Uterus (tissue), 4 donors: ENCODE data around the gene FOLR1. TPM values are rescaled to one million over a fixed set of nuclear protein-coding genes. Genes with fewer than 3 reads are reported as not detected.
"Not testable (repeated sequence)": the region's sequence is repeated elsewhere in the genome, so short reads cannot be mapped to it uniquely, and the experiment has no call there.

Experiments used
- DNase-seq, 2 donors: peaks; one replicate each; pipeline ENCODE4 v3.0.0-alpha.2; 2019 to 2020
- H3K27ac ChIP-seq, 2 donors: fragments of 200-600 bp; sonication (generic); 1 replicate in 1 of 2; 2 replicates in 1 of 2; pipeline ENCODE4 v1.5.1; 2016 to 2018
- H3K27me3 ChIP-seq, 2 donors: fragments of 200-600 bp; sonication (generic); one replicate each; pipeline ENCODE4 v1.5.1; 2018 to 2019; ENCODE audit warnings: control low read depth in 1 of 2
- H3K36me3 ChIP-seq, 2 donors: fragments of 200-600 bp; sonication (generic); one replicate each; pipeline ENCODE4 v1.5.1; 2019; ENCODE audit warnings: control low read depth in 1 of 2
- H3K4me1 ChIP-seq, 2 donors: fragments of 200-600 bp; sonication (generic); one replicate each; pipeline ENCODE4 v1.5.1; 2018 to 2019; ENCODE audit warnings: control low read depth in 1 of 2
- H3K4me3 ChIP-seq, 2 donors: fragments of 200-600 bp; sonication (generic); 1 replicate in 1 of 2; 2 replicates in 1 of 2; pipeline ENCODE4 v1.5.1; 2018 to 2019; ENCODE audit warnings: mild to moderate bottlenecking in 1 of 2
- H3K9me3 ChIP-seq, 2 donors: fragments of 200-600 bp; sonication (generic); one replicate each; pipeline ENCODE4 v1.5.1; 2019; ENCODE audit warnings: control low read depth in 1 of 2
- CTCF ChIP-seq, 4 experiments: fragments of 200-600 bp in 2 of 4; fragments of 450-650 bp in 2 of 4; sonication (generic) in 2 of 4; IDR thresholded peaks; one replicate each; pipeline ENCODE4 v1.5.1; 2016 to 2019; ENCODE audit warnings: antibody characterized with exemption in 4 of 4, mild to moderate bottlenecking in 2 of 4, moderate library complexity in 1 of 4
- POLR2A ChIP-seq, 2 donors: fragments of 450-650 bp; IDR thresholded peaks; one replicate each; pipeline ENCODE4 v1.6.1; 2016; ENCODE audit warnings: antibody characterized with exemption in 2 of 2, mild to moderate bottlenecking in 1 of 2, moderate library complexity in 1 of 2
- intact Hi-C: fragments of 100-400 bp; cut with DNase I; formaldehyde crosslinking; loops from one replicate; pipeline ENCODE4 v1.15.1; 2023; ENCODE audit warnings: low total_unique reads
- total RNA-seq, 4 donors: library from RNA; depleted of rRNA in 3 of 4; stranded (reverse); fragments of >200 nt in 3 of 4; gene quantifications; one replicate each; pipeline versions ENCODE4 v1.1.0 to v1.2.4, GENCODE V29; 2014 to 2023
- donor health status: DM: yes; HTN: yes; CAD: no.

The FOLR1 gene
- total RNA-seq, 4 donors from 2014 or later = 1.8 to 22.0 TPM; not detected in 2

- intact Hi-C loops = no loop called here
- no peaks in the 10 kb centered on the region for H3K27me3 ChIP-seq
- no peak for DNase-seq
Observed at GRCh38 chr11:72179804-72180396, 12.0 kb upstream of the FOLR1 start.

GRCh38 chr11:72180892-72181552 is 10.9 kb upstream of the FOLR1 start:
- intact Hi-C loops, H3K27me3 ChIP-seq, H3K9me3 ChIP-seq, H3K27ac ChIP-seq, H3K4me3 ChIP-seq, DNase-seq, H3K36me3 ChIP-seq, H3K4me1 ChIP-seq: not testable (repeated sequence)

More at GRCh38 chr11:72179804-72180396, 12.0 kb upstream of the FOLR1 start:
- Histone ChIP-seq H3K9me3 (no peaks in the 10 kb centered on the region), H3K36me3 (no peaks in the 10 kb centered on the region), H3K4me3 (no peak overlapping the region), H3K27ac (no peak overlapping the region), H3K4me1 (no peaks in the 10 kb centered on the region)
- TF ChIP-seq CTCF (IDR thresholded peaks at IDR 0.05) (no peak), POLR2A (IDR thresholded peaks at IDR 0.05) (no peak)

DNA sequence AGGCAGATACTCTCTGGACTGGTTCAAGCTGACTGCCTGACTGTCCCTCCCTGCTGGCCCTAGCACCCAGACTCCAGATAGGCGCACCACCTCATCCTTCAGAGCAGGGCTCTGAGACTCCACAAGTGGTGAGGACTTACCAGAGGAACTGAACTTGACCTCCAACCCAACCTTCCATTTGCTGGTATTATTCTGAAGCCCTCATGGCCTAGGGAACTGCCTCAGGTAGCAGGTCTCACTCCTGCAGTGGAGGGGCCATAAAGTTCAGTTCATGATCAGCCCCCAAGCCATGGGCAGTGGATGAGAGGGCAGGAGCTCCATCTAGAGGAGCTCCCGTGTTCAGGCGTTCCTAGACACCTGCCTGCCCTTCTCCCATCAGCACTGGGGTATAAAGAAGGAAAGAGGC is 10.4 kb upstream of the FOLR1 start:
- intact Hi-C loops, H3K4me3 ChIP-seq, DNase-seq, H3K27ac ChIP-seq, H3K36me3 ChIP-seq, H3K9me3 ChIP-seq, H3K4me1 ChIP-seq, H3K27me3 ChIP-seq: not testable (repeated sequence)

DNA sequence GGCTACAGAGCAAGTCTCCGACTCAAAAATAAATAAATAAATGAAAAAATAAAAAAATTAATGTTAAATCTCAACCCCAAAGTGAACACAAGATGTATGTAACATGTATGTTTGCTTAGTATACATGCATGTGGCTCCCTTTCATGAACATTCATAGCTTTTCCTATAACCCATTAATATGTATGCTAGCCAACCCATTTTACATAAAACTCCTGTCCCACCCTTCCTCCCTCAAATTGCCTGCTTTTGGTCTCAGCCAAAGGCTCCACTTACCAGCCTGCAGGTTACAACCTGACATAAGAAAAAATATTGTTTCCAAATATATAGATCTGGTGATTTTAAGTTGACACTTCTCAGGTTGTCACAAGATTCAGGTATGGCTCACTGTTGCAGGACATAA is 3.7 kb upstream of the FOLR1 start:
- no peaks in the 10 kb centered on the region for H3K9me3 ChIP-seq
- TF ChIP-seq CTCF (IDR thresholded peaks at IDR 0.05) = no peak
- TF ChIP-seq POLR2A (IDR thresholded peaks at IDR 0.05) = no peak
- H3K27me3 ChIP-seq = no peaks in the 10 kb centered on the region
- H3K27ac ChIP-seq = no peak overlapping the region
- intact Hi-C loops = no loop called here
- no peaks in the 10 kb centered on the region for H3K36me3 ChIP-seq
- H3K4me3 ChIP-seq = no peak overlapping the region
- H3K4me1 ChIP-seq = no peaks in the 10 kb centered on the region
- DNase-seq = no peak

GRCh38 chr11:72189455-72190250 is 2.3 kb upstream of the FOLR1 start:
- intact Hi-C loops = no loop called here
- no peaks in the 10 kb centered on the region for H3K4me1 ChIP-seq
- H3K36me3 ChIP-seq = no peaks in the 10 kb centered on the region
- no peaks in the 10 kb centered on the region for H3K9me3 ChIP-seq
- H3K4me3 ChIP-seq = no peak overlapping the region
- peak in 1 of 2 donors; percentile 38 for DNase-seq
- no peaks in the 10 kb centered on the region for H3K27me3 ChIP-seq
- no peak overlapping the region for H3K27ac ChIP-seq
- no peak for TF ChIP-seq POLR2A (IDR thresholded peaks at IDR 0.05)
- TF ChIP-seq CTCF (IDR thresholded peaks at IDR 0.05) = no peak

DNA sequence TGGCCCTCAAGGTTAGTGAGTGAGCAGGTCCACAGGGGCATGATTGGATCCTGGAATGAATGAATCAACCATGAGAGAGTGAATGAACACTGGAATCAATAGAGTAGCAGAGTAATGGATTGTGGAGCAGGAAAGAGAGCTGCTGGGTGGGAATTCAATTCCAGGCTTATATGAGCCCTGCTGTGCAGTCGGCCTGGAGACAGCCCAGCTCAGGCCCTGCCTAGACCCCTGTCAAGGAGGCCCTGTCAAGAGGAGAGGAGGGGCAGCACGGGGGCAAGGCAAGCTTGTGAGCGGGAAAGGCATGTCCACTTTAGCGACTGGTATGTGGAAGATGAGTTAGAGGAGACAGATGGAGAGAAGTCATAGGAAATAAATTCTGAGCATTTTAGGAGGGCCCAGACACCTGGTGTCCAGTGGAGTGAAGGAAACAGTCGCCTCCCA is 1.3 kb upstream of the FOLR1 start:
- H3K4me1 ChIP-seq = no peaks in the 10 kb centered on the region
- no peaks in the 10 kb centered on the region for H3K27me3 ChIP-seq
- H3K36me3 ChIP-seq = no peaks in the 10 kb centered on the region
- H3K9me3 ChIP-seq = no peaks in the 10 kb centered on the region
- no peak for TF ChIP-seq POLR2A (IDR thresholded peaks at IDR 0.05)
- no peak for TF ChIP-seq CTCF (IDR thresholded peaks at IDR 0.05)
- no peak for DNase-seq
- no peak overlapping the region for H3K27ac ChIP-seq
- H3K4me3 ChIP-seq = no peak overlapping the region
- intact Hi-C loops = no loop called here
